ENCODE data around the gene DNAJA4.

Gene DNAJA4

DNA sequence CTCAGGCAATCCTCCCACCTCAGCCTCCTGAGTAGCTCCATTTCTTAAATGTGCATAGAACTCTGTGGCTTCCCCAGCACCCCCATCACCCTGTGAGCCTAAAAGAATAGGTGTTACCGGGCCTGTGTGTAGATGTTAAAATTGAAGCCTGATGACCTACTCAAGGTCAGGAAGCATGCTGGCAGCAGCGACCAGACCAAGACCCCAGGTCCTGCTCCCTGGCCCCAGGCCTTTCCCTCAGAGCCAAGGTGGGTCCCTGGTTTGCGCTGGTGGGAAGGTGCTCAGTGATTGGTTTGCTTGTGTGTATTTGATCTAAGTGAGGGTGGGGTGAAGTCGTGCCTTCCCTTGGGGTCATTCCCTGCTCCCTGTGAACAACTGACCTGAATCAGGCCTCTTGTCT is 57.4 kb downstream of the DNAJA4 start:
- Histone ChIP-seq H3K4me2 (ENCODE audit: low read depth, low read length, poor library complexity, severe bottlenecking) (no peak overlapping the region), H3K9me2 (replicated peaks; ENCODE audit: low read depth, low read length) (no peaks in the 10 kb centered on the region), H3F3A (ENCODE audit: low read depth) (no peaks in the 10 kb centered on the region), H3K4me1 (ENCODE audit: insufficient read depth, low read length, poor library complexity, severe bottlenecking) (no peaks in the 10 kb centered on the region), H3K9ac (ENCODE audit: low read depth, low read length, poor library complexity, severe bottlenecking) (no peak overlapping the region), H3K79me2 (ENCODE audit: insufficient read depth, low read length) (no peaks in the 10 kb centered on the region), H3K9me3 (ENCODE audit: insufficient read depth, low read depth, low read length) (no peaks in the 10 kb centered on the region), H3K27me3 (ENCODE audit: insufficient read depth, low read length, poor library complexity, severe bottlenecking) (no peaks in the 10 kb centered on the region), H2AFZ (ENCODE audit: low read length) (no peak overlapping the region), H3K4me3 (ENCODE audit: low read length, poor library complexity, severe bottlenecking) (no peak overlapping the region), H4K20me1 (ENCODE audit: insufficient read depth, low read length, poor library complexity, severe bottlenecking) (no peaks in the 10 kb centered on the region), H3K36me3 (ENCODE audit: insufficient read depth, low read length) (no peaks in the 10 kb centered on the region)
- TF ChIP-seq EZH2phosphoT487 (IDR thresholded peaks at IDR 0.05; ENCODE audit: borderline replicate concordance) = no peak
- no peak for TF ChIP-seq CTCF (conservative IDR thresholded peaks at IDR 0.05; ENCODE audit: low read length)

GRCh38 chr15:78322243-78322642 is 57.9 kb downstream of the DNAJA4 start:
- Histone ChIP-seq H3F3A (ENCODE audit: low read depth) (no peaks in the 10 kb centered on the region), H3K9ac (ENCODE audit: low read depth, low read length, poor library complexity, severe bottlenecking) (no peak overlapping the region), H3K4me2 (ENCODE audit: low read depth, low read length, poor library complexity, severe bottlenecking) (no peak overlapping the region), H4K20me1 (ENCODE audit: insufficient read depth, low read length, poor library complexity, severe bottlenecking) (no peaks in the 10 kb centered on the region), H3K36me3 (ENCODE audit: insufficient read depth, low read length) (no peaks in the 10 kb centered on the region), H3K27me3 (ENCODE audit: insufficient read depth, low read length, poor library complexity, severe bottlenecking) (no peaks in the 10 kb centered on the region), H3K9me2 (replicated peaks; ENCODE audit: low read depth, low read length) (no peaks in the 10 kb centered on the region), H3K4me3 (ENCODE audit: low read length, poor library complexity, severe bottlenecking) (no peak overlapping the region), H3K79me2 (ENCODE audit: insufficient read depth, low read length) (no peaks in the 10 kb centered on the region), H3K9me3 (ENCODE audit: insufficient read depth, low read depth, low read length) (no peaks in the 10 kb centered on the region), H3K4me1 (ENCODE audit: insufficient read depth, low read length, poor library complexity, severe bottlenecking) (no peaks in the 10 kb centered on the region), H2AFZ (ENCODE audit: low read length) (no peak overlapping the region)
- TF ChIP-seq EZH2phosphoT487 (IDR thresholded peaks at IDR 0.05; ENCODE audit: borderline replicate concordance) (no peak), CTCF (conservative IDR thresholded peaks at IDR 0.05; ENCODE audit: low read length) (no peak)

- Histone ChIP-seq H3K27me3 (ENCODE audit: insufficient read depth, low read length, poor library complexity, severe bottlenecking) (no peaks in the 10 kb centered on the region), H3K9me3 (ENCODE audit: insufficient read depth, low read depth, low read length) (no peaks in the 10 kb centered on the region), H3F3A (ENCODE audit: low read depth) (no peaks in the 10 kb centered on the region), H3K36me3 (ENCODE audit: insufficient read depth, low read length) (no peaks in the 10 kb centered on the region), H2AFZ (ENCODE audit: low read length) (no peak overlapping the region), H3K4me2 (ENCODE audit: low read depth, low read length, poor library complexity, severe bottlenecking) (no peak overlapping the region), H3K79me2 (ENCODE audit: insufficient read depth, low read length) (no peaks in the 10 kb centered on the region), H3K9me2 (replicated peaks; ENCODE audit: low read depth, low read length) (no peaks in the 10 kb centered on the region), H3K9ac (ENCODE audit: low read depth, low read length, poor library complexity, severe bottlenecking) (no peak overlapping the region), H3K4me3 (ENCODE audit: low read length, poor library complexity, severe bottlenecking) (no peak overlapping the region), H3K4me1 (ENCODE audit: insufficient read depth, low read length, poor library complexity, severe bottlenecking) (no peaks in the 10 kb centered on the region), H4K20me1 (ENCODE audit: insufficient read depth, low read length, poor library complexity, severe bottlenecking) (no peaks in the 10 kb centered on the region)
- TF ChIP-seq CTCF (conservative IDR thresholded peaks at IDR 0.05; ENCODE audit: low read length) = no peak
- TF ChIP-seq EZH2phosphoT487 (IDR thresholded peaks at IDR 0.05; ENCODE audit: borderline replicate concordance) = no peak
Observed at GRCh38 chr15:78322724-78323521, 58.6 kb downstream of the DNAJA4 start.

All from Loucy (cell line).